K562 (cell line): ENCODE data around the gene CRCP. TPM values are rescaled to one million over a fixed set of nuclear protein-coding genes. Genes with fewer than 3 reads are reported as not detected.

Experiments used
- BHLHE40 ChIP-seq: IDR thresholded peaks from 2 replicates; pipeline ENCODE4 v1.6.1; 2011; ENCODE audit warnings: low read length, improper control_type of control experiment
- BRF1 ChIP-seq: IDR thresholded peaks from 3 replicates; pipeline ENCODE4 v1.6.1; 2011; ENCODE audit warnings: borderline replicate concordance, mild to moderate bottlenecking; ENCODE audit not compliant: insufficient read length; ENCODE audit errors: extremely low read depth
- CREB1 ChIP-seq, 2 experiments: sonication (generic) in 1 of 2; formaldehyde crosslinking in 1 of 2; IDR thresholded peaks; 2 replicates each; pipeline versions ENCODE4 v1.6.1 to v1.8.0; 2012 to 2022; ENCODE audit warnings: inconsistent platforms in 1 of 2, mild to moderate bottlenecking in 1 of 2, missing genetic modification reagents in 1 of 2, moderate library complexity in 1 of 2
- EGR1 ChIP-seq: fragments of 450-650 bp; conservative IDR thresholded peaks from 2 replicates; pipeline ENCODE4 v1.6.1; 2017; ENCODE audit warnings: mild to moderate bottlenecking
- FOXK2 ChIP-seq, 2 experiments: fragments of 450-650 bp; IDR thresholded peaks in 1 of 2; conservative IDR thresholded peaks in 1 of 2; 2 replicates each; pipeline ENCODE4 v1.6.1; 2016; ENCODE audit warnings: low read depth in 2 of 2, mild to moderate bottlenecking in 1 of 2
- KDM5B ChIP-seq: fragments of 200-600 bp; sonication (generic); IDR thresholded peaks from 2 replicates; pipeline ENCODE4 v1.6.1; 2012; ENCODE audit warnings: low read depth, mild to moderate bottlenecking, moderate library complexity, low read length, control low read depth, inconsistent platforms; ENCODE audit not compliant: insufficient replicate concordance
- KHSRP ChIP-seq: fragments of 450-650 bp; IDR thresholded peaks from 2 replicates; pipeline ENCODE4 v1.6.1; 2017
- MECOM ChIP-seq: fragments of 250-450 bp; sonication (Bioruptor Pico); IDR thresholded peaks from 2 replicates; pipeline ENCODE4 v1.8.0; 2022; ENCODE audit warnings: inconsistent platforms
- MIER1 ChIP-seq: fragments of 450-650 bp; IDR thresholded peaks from 2 replicates; pipeline ENCODE4 v1.6.1; 2016; ENCODE audit warnings: antibody characterized with exemption, mild to moderate bottlenecking, low read depth
- MTA3 ChIP-seq: fragments of 450-650 bp; formaldehyde crosslinking; IDR thresholded peaks from 2 replicates; pipeline ENCODE4 v1.6.1; 2017; ENCODE audit warnings: mild to moderate bottlenecking, borderline replicate concordance
- NFIX ChIP-seq: fragments of 250-450 bp; sonication (Bioruptor Pico); IDR thresholded peaks from 2 replicates; pipeline ENCODE4 v1.4.0; 2020; ENCODE audit warnings: low read depth, mild to moderate bottlenecking, moderate library complexity
- NFRKB ChIP-seq: fragments of 450-650 bp; IDR thresholded peaks from 2 replicates; pipeline ENCODE4 v1.6.1; 2016; ENCODE audit warnings: low read depth
- NR4A1 ChIP-seq, 2 experiments: fragments of 250-450 bp in 1 of 2; fragments of 450-650 bp in 1 of 2; sonication (Bioruptor Pico) in 1 of 2; IDR thresholded peaks; 2 replicates each; pipeline versions ENCODE4 v1.4.0 to v1.6.1; 2016 to 2020; ENCODE audit warnings: mild to moderate bottlenecking in 2 of 2, missing compliant biosample characterization in 1 of 2, missing genetic modification characterization in 1 of 2, moderate library complexity in 1 of 2
- PHB ChIP-seq: fragments of 250-450 bp; sonication (Bioruptor Pico); IDR thresholded peaks from 2 replicates; pipeline ENCODE4 v1.5.0; 2021
- RAD51 ChIP-seq: fragments of 450-650 bp; IDR thresholded peaks from 2 replicates; pipeline ENCODE4 v1.7.1; 2016; ENCODE audit warnings: low read depth, mild to moderate bottlenecking, borderline replicate concordance
- RB1 ChIP-seq: fragments of 450-650 bp; IDR thresholded peaks from 2 replicates; pipeline ENCODE4 v1.6.1; 2017; ENCODE audit warnings: low read depth, mild to moderate bottlenecking
- RUNX1 ChIP-seq: sonication (generic); IDR thresholded peaks from 2 replicates; pipeline ENCODE4 v1.6.1; 2016; ENCODE audit warnings: antibody characterized with exemption, low read depth
- TAF1 ChIP-seq: IDR thresholded peaks from 2 replicates; pipeline ENCODE4 v1.6.1; 2011; ENCODE audit warnings: mild to moderate bottlenecking, low read length, moderate library complexity; ENCODE audit not compliant: insufficient read depth, control insufficient read depth, severe bottlenecking; ENCODE audit errors: extremely low read depth
- TFAM ChIP-seq: fragments of 250-450 bp; sonication (Bioruptor Pico); conservative IDR thresholded peaks from 2 replicates; pipeline ENCODE4 v1.5.0; 2021; ENCODE audit warnings: mild to moderate bottlenecking, moderate library complexity
- ZC3H4 ChIP-seq: sonication (generic); formaldehyde crosslinking; IDR thresholded peaks from 2 replicates; pipeline ENCODE4 v1.9.0; 2021; ENCODE audit warnings: missing genetic modification reagents, borderline replicate concordance
- ZNF12 ChIP-seq: sonication (generic); formaldehyde crosslinking; IDR thresholded peaks from 2 replicates; pipeline ENCODE4 v1.4.0; 2020; ENCODE audit warnings: mild to moderate bottlenecking, missing genetic modification reagents
- polyA plus RNA-seq, 8 experiments: library from polyadenylated mRNA; depleted of rRNA in 4 of 8; stranded (reverse) in 5 of 8; unstranded in 3 of 8; fragments of >200 nt; fragmentation: Nextera tagmentation in 2 of 8; fragmentation: Illumina TruSeq in 1 of 8; extraction: Ambion mirVana in 2 of 8; extraction: Trizol in 1 of 8; gene quantifications; 2 replicates each; pipeline versions ENCODE4 v1.2.1 to v1.2.3, GENCODE V29; 2011 to 2014; ENCODE audit warnings: inconsistent platforms in 1 of 8, missing spikeins in 1 of 8
- total RNA-seq, 7 experiments: library from RNA; depleted of rRNA in 6 of 7; stranded (reverse); fragments of >200 nt in 6 of 7; fragmentation: Illumina TruSeq in 2 of 7; extraction: Trizol in 2 of 7; gene quantifications; 2 replicates each; pipeline versions ENCODE4 v1.2.1 to v1.2.3, GENCODE V29; 2011 to 2021; ENCODE audit warnings: low replicate concordance in 1 of 7
- TF ChIP-seq, protein P1 (sequence below): fragments of 450-650 bp; formaldehyde crosslinking; IDR thresholded peaks from 2 replicates; pipeline ENCODE4 v1.4.0; 2020; ENCODE audit warnings: mild to moderate bottlenecking, mixed read lengths
- TF ChIP-seq, protein P2 (sequence below): fragments of 450-650 bp; formaldehyde crosslinking; IDR thresholded peaks from 2 replicates; pipeline ENCODE4 v1.4.0; 2020; ENCODE audit warnings: mild to moderate bottlenecking
- TF ChIP-seq, protein P3 (sequence below), 2 experiments: fragments of 200-800 bp in 1 of 2; sonication (Bioruptor generic) in 1 of 2; sonication (generic) in 1 of 2; formaldehyde crosslinking in 1 of 2; IDR thresholded peaks in 1 of 2; conservative IDR thresholded peaks in 1 of 2; 2 replicates each; pipeline versions ENCODE4 v1.5.0 to v1.6.1; 2016 to 2020; ENCODE audit warnings: missing compliant biosample characterization in 1 of 2, missing genetic modification characterization in 1 of 2, missing genetic modification reagents in 1 of 2

The CRCP gene
- total and polyA plus RNA-seq, 9 of the 15 experiments (the other 6 are each of a cell fraction or from before 2014, with no cell fraction given) = 22.1 to 58.3 (median 43.4) TPM

DNA sequence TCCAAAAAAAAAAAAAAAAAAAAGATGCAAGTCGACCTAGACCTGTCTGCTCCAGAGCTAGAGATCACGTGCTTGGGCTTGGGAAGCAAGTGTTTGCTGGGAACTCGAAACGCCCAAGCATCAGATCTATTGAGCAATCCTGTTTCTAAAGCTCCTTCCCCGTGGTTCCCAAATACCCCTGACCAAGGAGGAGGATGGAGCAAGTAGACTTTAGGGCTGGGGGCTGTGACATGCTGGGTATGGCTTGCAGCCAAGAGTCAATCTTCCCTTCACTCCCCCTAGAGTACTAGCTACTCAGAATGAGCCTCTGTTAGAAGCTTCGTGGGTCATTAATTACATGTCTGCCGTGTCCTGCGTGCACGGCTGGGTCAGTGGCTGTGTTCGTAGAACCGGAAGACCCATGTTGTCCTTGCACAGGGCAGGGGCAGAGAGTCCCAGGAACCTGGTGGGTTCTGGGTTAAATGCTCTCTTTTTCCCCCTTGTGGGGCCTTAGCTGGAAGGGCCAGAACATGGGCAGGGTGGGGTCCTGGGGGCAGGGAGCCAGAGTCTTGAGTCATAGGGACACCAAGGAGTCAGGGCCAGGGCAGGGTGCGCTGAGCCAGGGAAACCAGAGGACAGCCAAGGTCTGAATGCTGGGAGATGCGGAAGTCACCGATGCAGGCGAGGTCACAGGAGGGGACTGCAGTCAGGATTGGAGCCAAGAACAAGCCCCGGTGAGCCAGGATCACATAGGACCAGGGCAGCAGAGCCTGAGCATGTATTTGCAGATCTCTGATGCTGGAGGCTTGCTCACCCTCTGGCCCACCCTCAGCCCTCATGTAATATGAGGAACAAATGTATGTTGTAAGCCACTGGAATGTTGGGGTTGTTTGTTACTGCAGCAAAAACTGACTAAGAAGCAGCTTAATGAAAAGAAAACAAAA is 55.9 kb downstream of the CRCP start (continued):
- TF ChIP-seq RAD51 = peak; percentile 30; the same call in 1 of the 2 replicates
- TF ChIP-seq NFIX (CRISPR knock-in tag) = no peak
- TF ChIP-seq KDM5B = no peak
- TF ChIP-seq, protein P1, sequence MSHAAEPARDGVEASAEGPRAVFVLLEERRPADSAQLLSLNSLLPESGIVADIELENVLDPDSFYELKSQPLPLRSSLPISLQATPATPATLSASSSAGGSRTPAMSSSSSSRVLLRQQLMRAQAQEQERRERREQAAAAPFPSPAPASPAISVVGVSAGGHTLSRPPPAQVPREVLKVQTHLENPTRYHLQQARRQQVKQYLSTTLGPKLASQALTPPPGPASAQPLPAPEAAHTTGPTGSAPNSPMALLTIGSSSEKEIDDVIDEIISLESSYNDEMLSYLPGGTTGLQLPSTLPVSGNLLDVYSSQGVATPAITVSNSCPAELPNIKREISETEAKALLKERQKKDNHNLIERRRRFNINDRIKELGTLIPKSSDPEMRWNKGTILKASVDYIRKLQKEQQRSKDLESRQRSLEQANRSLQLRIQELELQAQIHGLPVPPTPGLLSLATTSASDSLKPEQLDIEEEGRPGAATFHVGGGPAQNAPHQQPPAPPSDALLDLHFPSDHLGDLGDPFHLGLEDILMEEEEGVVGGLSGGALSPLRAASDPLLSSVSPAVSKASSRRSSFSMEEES (CRISPR knock-in tag) = peak; percentile 22; the same call in 1 of the 2 replicates
- no peak for TF ChIP-seq MIER1
- no peak for TF ChIP-seq FOXK2 (conservative IDR thresholded peaks at IDR 0.05 in 1 of 2, IDR thresholded peaks at IDR 0.05 in 1 of 2; ENCODE audit: low read depth in 2 of 2)
- TF ChIP-seq NR4A1 (CRISPR knock-in tag; IDR thresholded peaks at IDR 0.05) = no peak
- TF ChIP-seq NR4A1 (tag; IDR thresholded peaks at IDR 0.05) = no peak
- TF ChIP-seq BHLHE40 = peak; percentile 40; the same call in 1 of the 2 replicates
- no peak for TF ChIP-seq TFAM
- TF ChIP-seq TAF1 = no peak
- no peak for TF ChIP-seq CREB1 (IDR thresholded peaks at IDR 0.05)
- no peak for TF ChIP-seq CREB1 (CRISPR knock-in tag; IDR thresholded peaks at IDR 0.05)
- TF ChIP-seq, protein P2, sequence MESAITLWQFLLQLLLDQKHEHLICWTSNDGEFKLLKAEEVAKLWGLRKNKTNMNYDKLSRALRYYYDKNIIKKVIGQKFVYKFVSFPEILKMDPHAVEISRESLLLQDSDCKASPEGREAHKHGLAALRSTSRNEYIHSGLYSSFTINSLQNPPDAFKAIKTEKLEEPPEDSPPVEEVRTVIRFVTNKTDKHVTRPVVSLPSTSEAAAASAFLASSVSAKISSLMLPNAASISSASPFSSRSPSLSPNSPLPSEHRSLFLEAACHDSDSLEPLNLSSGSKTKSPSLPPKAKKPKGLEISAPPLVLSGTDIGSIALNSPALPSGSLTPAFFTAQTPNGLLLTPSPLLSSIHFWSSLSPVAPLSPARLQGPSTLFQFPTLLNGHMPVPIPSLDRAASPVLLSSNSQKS (CRISPR knock-in tag) = no peak
- TF ChIP-seq EGR1 = no peak
- TF ChIP-seq PHB (CRISPR knock-in tag) = no peak
- no peak for TF ChIP-seq KHSRP
- TF ChIP-seq, protein P3, sequence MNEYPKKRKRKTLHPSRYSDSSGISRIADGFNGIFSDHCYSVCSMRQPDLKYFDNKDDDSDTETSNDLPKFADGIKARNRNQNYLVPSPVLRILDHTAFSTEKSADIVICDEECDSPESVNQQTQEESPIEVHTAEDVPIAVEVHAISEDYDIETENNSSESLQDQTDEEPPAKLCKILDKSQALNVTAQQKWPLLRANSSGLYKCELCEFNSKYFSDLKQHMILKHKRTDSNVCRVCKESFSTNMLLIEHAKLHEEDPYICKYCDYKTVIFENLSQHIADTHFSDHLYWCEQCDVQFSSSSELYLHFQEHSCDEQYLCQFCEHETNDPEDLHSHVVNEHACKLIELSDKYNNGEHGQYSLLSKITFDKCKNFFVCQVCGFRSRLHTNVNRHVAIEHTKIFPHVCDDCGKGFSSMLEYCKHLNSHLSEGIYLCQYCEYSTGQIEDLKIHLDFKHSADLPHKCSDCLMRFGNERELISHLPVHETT (CRISPR knock-in tag; conservative IDR thresholded peaks at IDR 0.05 in 1 of 2, IDR thresholded peaks at IDR 0.05 in 1 of 2) = no peak
- no peak for TF ChIP-seq RUNX1
- no peak for TF ChIP-seq NFRKB
- TF ChIP-seq MTA3 = no peak
- TF ChIP-seq RB1 = no peak
- TF ChIP-seq MECOM = no peak
- TF ChIP-seq ZNF12 (CRISPR knock-in tag) = peak; percentile 91
- no peak for TF ChIP-seq BRF1
- no peak for TF ChIP-seq ZC3H4
